WI38 (cell line): ENCODE data around the gene NFIX.

Experiments
- H3K4me3 ChIP-seq: 2 replicates; pipeline ENCODE4 v1.5.1; 2011; ENCODE audit warnings: low read depth, mild to moderate bottlenecking, control low read depth, low read length
- CTCF ChIP-seq: IDR thresholded peaks from 2 replicates; pipeline ENCODE4 v1.5.1; 2012; ENCODE audit warnings: low read depth, mild to moderate bottlenecking, control low read depth, low read length

Gene NFIX

GRCh38 chr19:13016245-13016627 lies 21.0 kb downstream of the NFIX start:
- TF ChIP-seq CTCF = no peak
- no peak overlapping the region for H3K4me3 ChIP-seq

- TF ChIP-seq CTCF = no peak
- H3K4me3 ChIP-seq = no peak overlapping the region
Observed at GRCh38 chr19:13016628-13017305, 21.5 kb downstream of the NFIX start.

- TF ChIP-seq CTCF = no peak
- H3K4me3 ChIP-seq = no peak overlapping the region
Observed at GRCh38 chr19:13017306-13018034, 22.2 kb downstream of the NFIX start.

GRCh38 chr19:13018035-13018914 lies 23.0 kb downstream of the NFIX start:
- no peak for TF ChIP-seq CTCF
- H3K4me3 ChIP-seq = no peak overlapping the region

GRCh38 chr19:13019332-13019731 lies 24.1 kb downstream of the NFIX start:
- H3K4me3 ChIP-seq = no peak overlapping the region
- TF ChIP-seq CTCF = no peak

- no peak overlapping the region for H3K4me3 ChIP-seq
- TF ChIP-seq CTCF = no peak
Observed at GRCh38 chr19:13020002-13020414, 24.7 kb downstream of the NFIX start.
